OCI-LY7 (cell line): ENCODE results near the gene ENTR1.

Experiments used
- EZH2phosphoT487 ChIP-seq: fragments of 200-600 bp; sonication (generic); IDR thresholded peaks from 2 replicates; pipeline ENCODE4 v1.6.1; 2018; ENCODE audit warnings: low read depth, borderline replicate concordance, mild to moderate bottlenecking, mixed run types, antibody characterized with exemption, low read length, moderate library complexity, mixed read lengths
- TF ChIP-seq, protein P1 (sequence below): fragments of 200-600 bp; sonication (generic); conservative IDR thresholded peaks from 2 replicates; pipeline ENCODE4 v1.5.1; 2014; ENCODE audit warnings: mild to moderate bottlenecking, antibody characterized with exemption, low read length, moderate library complexity, mixed read lengths

DNA sequence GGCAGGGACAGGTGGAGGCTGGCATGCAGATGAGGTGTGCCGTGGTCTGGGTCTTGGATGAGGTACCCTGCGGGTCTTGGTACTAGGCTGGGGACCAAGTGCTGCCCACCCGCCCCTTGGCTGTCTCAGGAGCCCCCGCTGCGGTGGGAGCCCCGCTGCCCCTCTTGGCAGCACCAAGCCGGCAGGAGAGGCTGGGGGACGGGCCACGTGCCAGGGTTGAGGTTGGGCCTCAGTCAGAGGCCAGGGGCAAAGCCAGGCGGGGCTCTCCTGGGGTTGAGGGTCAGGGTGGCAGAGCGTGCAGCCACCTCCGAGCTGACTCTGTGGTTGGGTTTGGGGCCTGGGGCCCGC, 38.9 kb downstream of the ENTR1 start:
- TF ChIP-seq, protein P1, sequence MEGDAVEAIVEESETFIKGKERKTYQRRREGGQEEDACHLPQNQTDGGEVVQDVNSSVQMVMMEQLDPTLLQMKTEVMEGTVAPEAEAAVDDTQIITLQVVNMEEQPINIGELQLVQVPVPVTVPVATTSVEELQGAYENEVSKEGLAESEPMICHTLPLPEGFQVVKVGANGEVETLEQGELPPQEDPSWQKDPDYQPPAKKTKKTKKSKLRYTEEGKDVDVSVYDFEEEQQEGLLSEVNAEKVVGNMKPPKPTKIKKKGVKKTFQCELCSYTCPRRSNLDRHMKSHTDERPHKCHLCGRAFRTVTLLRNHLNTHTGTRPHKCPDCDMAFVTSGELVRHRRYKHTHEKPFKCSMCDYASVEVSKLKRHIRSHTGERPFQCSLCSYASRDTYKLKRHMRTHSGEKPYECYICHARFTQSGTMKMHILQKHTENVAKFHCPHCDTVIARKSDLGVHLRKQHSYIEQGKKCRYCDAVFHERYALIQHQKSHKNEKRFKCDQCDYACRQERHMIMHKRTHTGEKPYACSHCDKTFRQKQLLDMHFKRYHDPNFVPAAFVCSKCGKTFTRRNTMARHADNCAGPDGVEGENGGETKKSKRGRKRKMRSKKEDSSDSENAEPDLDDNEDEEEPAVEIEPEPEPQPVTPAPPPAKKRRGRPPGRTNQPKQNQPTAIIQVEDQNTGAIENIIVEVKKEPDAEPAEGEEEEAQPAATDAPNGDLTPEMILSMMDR: no peak
- TF ChIP-seq EZH2phosphoT487: no peak
